Measurements from ENCODE around the gene ZNF77.
"Not testable (repeated sequence)": the region's sequence is repeated elsewhere in the genome, so short reads cannot be mapped to it uniquely, and the experiment has no call there.

Gene ZNF77

DNA sequence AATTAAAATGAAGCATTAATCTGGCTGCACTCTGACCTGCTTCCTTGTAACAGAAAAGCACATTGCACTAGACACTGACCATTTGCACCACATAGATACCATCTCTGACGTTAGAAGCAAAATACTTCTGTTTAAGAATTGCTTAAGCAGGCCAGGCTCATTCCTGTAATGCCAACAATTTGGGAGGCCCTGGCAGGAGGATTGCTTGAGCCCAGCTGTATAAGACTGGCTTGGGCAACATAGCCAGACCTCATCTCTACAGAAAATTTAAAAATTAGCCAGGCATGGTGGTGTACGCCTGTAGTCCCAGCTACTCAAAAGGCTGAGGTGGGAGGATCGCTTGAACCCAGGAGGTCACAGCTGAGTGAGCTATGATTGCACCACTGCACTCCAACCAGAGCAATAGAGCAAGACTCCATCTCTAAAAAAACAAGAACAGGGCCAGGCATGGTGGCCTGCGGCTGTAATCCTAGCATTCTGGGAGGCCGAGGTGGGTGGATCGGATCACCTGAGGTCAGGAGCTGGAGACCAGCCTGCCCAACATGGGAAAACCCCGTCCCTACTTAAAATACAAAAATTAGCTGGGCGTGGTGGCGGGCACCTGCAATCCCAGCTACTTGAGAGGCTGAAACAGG lies 25.5 kb upstream of the ZNF77 start:
- DNase-seq (ENCODE audit: low read depth): no peak

DNA sequence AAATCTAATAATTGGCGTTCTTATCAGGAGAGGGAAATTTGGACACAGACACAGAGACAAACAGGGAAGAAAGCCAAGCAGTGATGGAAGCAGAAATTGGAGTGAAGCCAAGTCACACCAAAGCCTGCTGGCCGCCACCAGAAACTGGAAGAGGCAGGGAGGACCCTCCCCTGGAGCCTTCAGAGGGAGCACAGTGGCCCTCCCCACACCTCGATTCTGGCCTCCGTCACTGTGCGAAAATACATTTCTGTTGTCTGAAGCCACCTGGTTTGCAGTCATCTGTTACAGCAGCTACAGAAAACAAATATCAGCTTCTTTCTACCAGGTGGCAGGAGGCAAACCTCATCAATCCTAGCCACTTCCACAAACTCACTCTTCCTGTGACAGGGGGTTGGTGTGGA lies 24.3 kb upstream of the ZNF77 start:
- no peak for DNase-seq (ENCODE audit: low read depth)

GRCh38 chr19:2967972-2968371 lies 23.2 kb upstream of the ZNF77 start:
- DNase-seq (ENCODE audit: low read depth): no peak

DNA sequence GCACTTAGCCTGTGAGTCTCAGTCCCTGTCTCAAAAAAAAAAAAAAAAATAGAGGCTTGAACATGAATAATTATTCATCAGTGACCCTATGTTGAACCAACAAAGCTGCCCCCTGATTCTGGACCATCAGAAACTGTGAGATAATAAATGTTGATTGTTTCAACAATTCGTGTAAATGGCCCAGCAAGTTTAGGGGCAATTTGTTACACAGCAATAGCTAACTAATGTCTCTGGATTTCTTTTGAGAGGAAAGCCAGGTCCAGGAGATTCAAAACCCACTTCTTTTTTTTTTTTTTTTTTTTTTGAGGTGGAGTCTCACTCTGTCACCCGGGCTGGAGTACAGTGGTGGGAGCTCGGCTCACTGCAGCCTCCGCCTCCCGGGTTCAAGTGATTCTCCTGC lies 20.1 kb upstream of the ZNF77 start:
- no peak for DNase-seq (ENCODE audit: low read depth)

GRCh38 chr19:2963631-2964030 lies 18.9 kb upstream of the ZNF77 start:
- not testable (repeated sequence) for DNase-seq (ENCODE audit: low read depth)

DNA sequence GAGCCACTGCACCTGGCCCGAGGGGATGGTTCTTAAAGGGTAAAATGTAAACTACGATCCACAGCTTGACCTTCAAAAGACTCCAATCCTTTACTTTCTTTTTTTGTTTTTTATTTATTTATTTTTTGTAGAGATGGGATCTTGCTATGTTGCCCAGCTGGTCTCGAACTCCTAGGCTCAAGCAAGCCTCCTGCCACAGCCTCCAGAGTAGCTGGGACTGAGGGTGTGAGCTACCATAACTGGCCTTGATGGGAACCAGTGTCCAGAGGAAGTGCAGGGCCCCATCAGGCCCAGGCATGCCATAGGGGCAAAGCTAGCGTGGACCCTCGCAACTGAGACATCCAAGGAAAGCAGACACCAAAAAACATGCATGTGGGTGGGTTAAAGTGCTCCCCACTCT lies 18.4 kb upstream of the ZNF77 start:
- no peak for DNase-seq (ENCODE audit: low read depth)

DNA sequence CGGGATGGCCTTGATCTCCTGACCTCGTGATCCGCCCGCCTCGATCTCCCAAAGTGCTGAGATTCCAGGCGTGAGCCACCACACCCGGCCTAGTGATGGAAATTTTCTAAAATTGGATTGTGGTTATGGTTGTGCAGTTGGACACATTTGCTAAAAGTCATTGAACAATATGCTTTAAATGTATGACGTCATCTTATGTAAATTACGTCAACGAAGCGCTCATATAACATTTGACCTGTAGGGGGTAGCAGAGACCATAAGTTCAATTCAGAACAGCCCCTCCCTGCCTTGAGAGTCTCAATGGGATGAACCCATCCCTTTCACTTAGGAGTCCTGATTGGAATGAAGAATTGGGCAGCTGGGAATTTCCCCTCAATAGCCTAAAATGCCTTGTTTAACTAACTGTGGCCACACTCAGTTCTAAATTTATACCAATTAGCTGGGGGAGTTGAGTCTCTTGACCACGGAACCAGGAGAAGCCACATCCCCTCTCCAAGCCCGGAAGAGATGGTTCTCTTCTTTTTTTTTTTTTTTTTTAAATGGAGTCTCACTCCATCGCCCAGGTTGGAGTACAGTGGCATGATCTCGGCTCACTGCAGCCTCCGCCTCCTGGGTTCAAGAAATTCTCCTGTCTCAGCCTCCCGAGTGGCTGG lies 17.4 kb upstream of the ZNF77 start:
- DNase-seq (ENCODE audit: low read depth): no peak

DNA sequence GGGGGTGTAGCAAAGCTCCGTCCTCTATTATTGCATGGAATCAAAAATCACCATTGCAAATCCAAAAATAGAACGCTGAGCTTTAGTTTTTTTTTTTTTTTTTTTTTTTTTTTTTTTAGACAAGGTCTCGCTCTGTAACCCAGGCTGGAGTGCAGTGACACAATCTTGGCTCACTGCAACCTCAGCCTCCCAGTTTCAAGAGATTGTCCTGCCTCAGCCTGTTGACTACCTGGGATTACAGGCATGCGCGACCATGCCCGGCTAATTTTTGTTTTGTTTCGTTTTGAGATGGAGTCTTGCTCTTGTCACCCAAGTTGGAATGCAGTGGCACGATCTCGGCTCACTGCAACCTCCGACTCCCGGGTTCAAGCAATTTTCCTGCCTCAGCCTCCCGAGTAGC lies 15.3 kb upstream of the ZNF77 start:
- no peak for DNase-seq (ENCODE audit: low read depth)

DNA sequence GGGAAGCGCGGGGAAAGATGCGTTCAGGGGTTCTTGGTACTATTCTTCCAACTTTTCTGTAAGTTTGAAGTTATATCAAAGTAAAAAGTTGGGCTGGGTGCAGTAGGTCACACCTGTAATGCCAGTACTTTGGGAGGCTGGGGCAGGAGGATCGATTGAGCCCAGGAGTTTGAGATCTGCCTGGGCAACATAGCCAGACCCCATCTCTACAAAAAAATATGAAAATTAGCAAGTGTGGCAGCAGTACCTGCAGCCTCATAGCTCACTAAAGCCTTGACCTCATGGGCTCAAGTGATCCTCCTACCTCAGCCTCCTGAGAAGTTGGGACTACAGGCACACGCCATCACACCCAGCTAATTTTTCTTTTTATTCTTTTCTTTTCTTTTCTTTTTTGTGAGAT lies 12.4 kb upstream of the ZNF77 start:
- DNase-seq (ENCODE audit: low read depth): no peak

DNA sequence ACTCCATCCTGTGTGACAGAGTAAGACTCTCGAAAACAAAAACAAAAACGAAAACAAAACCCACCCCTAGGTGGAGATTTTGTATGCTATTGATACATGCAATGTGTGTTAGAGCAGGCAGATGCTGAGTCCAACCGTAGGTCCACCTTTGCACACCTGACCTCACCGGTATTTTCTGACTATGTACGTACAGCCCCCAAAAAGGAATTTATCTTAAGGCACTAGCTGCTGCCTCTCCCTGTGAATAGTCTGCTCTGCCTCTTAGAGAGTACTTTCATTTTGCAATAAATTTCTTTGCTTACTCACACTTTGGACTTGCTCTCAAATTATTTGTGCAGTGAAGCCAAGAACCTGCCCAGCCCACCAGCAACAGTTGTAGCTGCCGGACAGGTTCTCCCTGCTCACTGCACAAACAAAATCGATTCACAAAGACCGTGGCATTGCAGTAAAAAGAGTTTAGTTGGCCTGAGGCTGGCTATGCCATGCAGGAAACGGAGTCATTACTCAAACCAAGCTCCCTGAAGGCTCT lies 8.2 kb upstream of the ZNF77 start:
- DNase-seq (ENCODE audit: low read depth): no peak

GRCh38 chr19:2950286-2951124 lies 5.7 kb upstream of the ZNF77 start:
- DNase-seq (ENCODE audit: low read depth): peak; percentile 99

- DNase-seq (ENCODE audit: low read depth): no peak
Measured at GRCh38 chr19:2949939-2950285, 5.1 kb upstream of the ZNF77 start.

GRCh38 chr19:2945575-2946184 lies 909 bp upstream of the ZNF77 start:
- DNase-seq (ENCODE audit: low read depth): no peak

- no peak for DNase-seq (ENCODE audit: low read depth)
Measured at GRCh38 chr19:2944403-2944774, 382 bp downstream of the ZNF77 start.

DNA sequence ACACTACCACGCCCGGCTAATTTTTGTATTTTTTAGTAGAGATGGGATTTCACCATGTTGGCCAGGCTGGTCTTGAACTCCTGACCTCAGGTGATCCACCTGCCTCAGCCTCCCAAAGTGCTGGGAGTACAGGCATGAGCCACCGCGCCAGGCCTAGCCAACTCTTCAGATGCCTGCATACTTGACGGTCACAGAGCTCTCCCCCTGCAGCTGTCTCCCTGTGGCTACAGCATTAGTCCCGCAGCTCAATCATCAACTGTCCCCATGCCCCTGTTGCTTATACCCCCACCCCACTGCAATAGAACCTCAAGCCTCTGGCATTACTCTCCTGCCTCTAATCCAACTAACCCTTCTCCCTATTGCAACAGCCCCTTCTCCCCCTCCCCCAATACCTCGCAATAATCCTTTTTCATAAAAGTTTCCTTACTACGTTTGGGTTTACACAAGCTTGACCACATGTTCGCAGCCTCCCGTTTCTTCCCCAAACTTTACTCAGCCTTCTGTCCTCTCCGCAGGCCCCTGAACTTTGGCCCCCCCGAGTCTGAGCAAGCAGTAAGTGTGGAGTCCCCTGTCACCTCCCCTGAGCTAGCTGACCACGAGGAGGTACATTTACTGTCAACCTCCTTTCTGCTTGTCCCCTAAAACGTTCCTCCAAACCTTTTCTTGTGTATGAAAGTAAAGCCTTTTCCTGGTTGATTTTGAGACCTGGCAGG lies 1.7 kb downstream of the ZNF77 start:
- no peak for DNase-seq (ENCODE audit: low read depth)

DNA sequence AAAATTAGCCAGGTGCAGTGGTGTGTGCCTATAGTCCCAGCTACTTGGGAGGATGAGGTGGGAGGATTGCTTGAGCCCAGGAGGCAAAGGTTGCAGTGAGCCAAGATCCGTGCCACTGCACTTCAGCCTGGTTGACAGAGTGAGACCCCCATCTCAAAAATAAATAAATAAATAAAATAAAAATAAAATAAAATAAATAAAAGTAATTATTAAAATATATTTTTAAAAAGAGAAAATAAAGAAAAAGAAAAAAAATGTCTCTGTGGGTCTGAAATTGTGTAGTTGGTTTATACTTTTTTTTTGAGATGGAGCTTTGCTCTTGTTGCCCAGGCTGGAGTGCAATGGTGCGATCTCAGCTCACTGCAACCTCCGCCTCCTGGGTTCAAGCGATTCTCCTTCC lies 8.9 kb downstream of the ZNF77 start:
- not testable (repeated sequence) for DNase-seq (ENCODE audit: low read depth)

DNA sequence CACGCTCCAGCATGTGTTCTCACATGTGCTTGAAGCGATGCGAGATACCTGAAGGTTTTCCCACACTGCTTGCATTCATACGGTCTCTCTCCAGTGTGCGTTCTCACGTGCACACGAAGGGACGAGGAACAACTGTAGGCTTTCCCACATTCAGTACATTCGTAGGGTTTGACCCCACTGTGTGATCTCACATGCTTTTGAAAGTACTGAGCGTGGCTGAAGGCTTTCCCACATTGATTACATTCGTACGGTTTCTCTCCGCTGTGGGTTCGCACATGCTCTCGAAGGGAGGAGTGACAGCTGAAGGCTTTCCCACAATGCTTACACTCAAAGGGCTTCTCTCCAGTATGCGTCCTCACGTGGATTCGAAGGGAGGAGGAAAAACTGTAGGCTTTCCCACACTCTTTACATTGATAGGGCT lies 11.3 kb downstream of the ZNF77 start:
- no peak for DNase-seq (ENCODE audit: low read depth)

GRCh38 chr19:2927032-2927430 lies 17.7 kb downstream of the ZNF77 start:
- no peak for DNase-seq (ENCODE audit: low read depth)

GRCh38 chr19:2926341-2927031 lies 18.3 kb downstream of the ZNF77 start:
- no peak for DNase-seq (ENCODE audit: low read depth)

DNA sequence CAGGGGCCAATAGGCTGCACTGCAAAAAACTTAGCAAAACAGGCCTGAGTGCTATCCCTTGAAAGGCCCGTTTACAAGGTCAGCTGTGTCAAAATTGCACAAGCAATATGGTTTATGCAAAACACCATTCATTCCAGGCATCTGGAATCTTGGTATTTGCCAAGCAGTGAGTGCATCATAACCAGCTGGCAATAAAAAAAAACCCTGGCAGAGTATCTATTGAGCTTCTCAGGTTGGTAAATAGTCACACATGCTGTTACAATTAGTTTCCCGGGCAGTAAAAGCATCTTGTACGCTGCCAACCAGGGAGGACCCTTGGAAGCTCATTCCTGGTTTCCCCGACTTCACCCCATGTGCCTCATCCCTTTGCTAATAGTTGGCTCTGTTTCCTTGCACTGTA lies 21.3 kb downstream of the ZNF77 start:
- no peak for DNase-seq (ENCODE audit: low read depth)

DNA sequence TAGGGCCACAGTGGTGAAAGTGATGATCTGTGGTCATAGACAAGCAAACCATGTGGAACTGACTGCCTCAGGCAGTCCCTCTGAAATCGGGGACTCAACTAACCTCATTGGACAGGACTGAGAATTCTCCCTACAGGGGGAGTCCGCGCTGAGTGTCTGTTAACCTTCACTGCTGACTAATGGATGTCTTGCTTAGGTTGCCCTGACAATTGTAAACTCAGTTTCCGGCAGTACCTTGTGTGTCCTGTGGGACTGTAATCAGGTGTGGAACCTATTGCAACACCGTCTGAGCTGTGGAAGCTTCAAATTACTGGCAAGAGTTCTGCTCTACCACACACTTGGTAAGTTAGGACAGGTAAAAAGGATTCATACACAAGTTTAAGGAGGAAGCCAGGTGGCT lies 21.8 kb downstream of the ZNF77 start:
- DNase-seq (ENCODE audit: low read depth): no peak
